ENCODE measurements around the gene ARSI.

ARSI gene

GRCh38 chr5:150316320-150316719, 13.6 kb upstream of the ARSI start:
- H4K20me1 ChIP-seq (ENCODE audit: low read depth, low read length): no peaks in the 10 kb centered on the region
- no peak overlapping the region for H2AFZ ChIP-seq (ENCODE audit: low read depth, low read length, severe bottlenecking)
- H3K27ac ChIP-seq (ENCODE audit: low read depth, low read length): no peak overlapping the region
- TF ChIP-seq CTCF (IDR thresholded peaks at IDR 0.05; ENCODE audit: insufficient read depth, low read length, poor library complexity, severe bottlenecking): no peak
- no peak for TF ChIP-seq EZH2phosphoT487 (conservative IDR thresholded peaks at IDR 0.05; ENCODE audit: low read length)
- H3K9me2 ChIP-seq (replicated peaks; ENCODE audit: insufficient read depth, low read length): no peaks in the 10 kb centered on the region
- no peaks in the 10 kb centered on the region for H3K36me3 ChIP-seq (ENCODE audit: low read length)
- no peaks in the 10 kb centered on the region for H3F3A ChIP-seq (ENCODE audit: insufficient read depth)
- H3K9ac ChIP-seq (ENCODE audit: low read length): no peak overlapping the region
- no peaks in the 10 kb centered on the region for H3K79me2 ChIP-seq (ENCODE audit: insufficient read depth, low read length)
- no peaks in the 10 kb centered on the region for H3K27me3 ChIP-seq (ENCODE audit: low read length)
- no peak overlapping the region for H3K4me2 ChIP-seq (ENCODE audit: low read depth, low read length, poor library complexity, severe bottlenecking)
- no peaks in the 10 kb centered on the region for H3K9me3 ChIP-seq (ENCODE audit: insufficient read depth, low read length)
- H3K4me3 ChIP-seq (ENCODE audit: insufficient read depth, low read length, poor library complexity, severe bottlenecking): no peak overlapping the region

- H3K4me3 ChIP-seq (ENCODE audit: insufficient read depth, low read length, poor library complexity, severe bottlenecking): no peak overlapping the region
- no peaks in the 10 kb centered on the region for H3K27me3 ChIP-seq (ENCODE audit: low read length)
- TF ChIP-seq CTCF (IDR thresholded peaks at IDR 0.05; ENCODE audit: insufficient read depth, low read length, poor library complexity, severe bottlenecking): no peak
- no peak for TF ChIP-seq EZH2phosphoT487 (conservative IDR thresholded peaks at IDR 0.05; ENCODE audit: low read length)
- H3K9me2 ChIP-seq (replicated peaks; ENCODE audit: insufficient read depth, low read length): no peaks in the 10 kb centered on the region
- H3F3A ChIP-seq (ENCODE audit: insufficient read depth): no peaks in the 10 kb centered on the region
- H4K20me1 ChIP-seq (ENCODE audit: low read depth, low read length): no peaks in the 10 kb centered on the region
- no peak overlapping the region for H3K27ac ChIP-seq (ENCODE audit: low read depth, low read length)
- H2AFZ ChIP-seq (ENCODE audit: low read depth, low read length, severe bottlenecking): no peak overlapping the region
- H3K9me3 ChIP-seq (ENCODE audit: insufficient read depth, low read length): no peaks in the 10 kb centered on the region
- no peak overlapping the region for H3K9ac ChIP-seq (ENCODE audit: low read length)
- no peak overlapping the region for H3K4me2 ChIP-seq (ENCODE audit: low read depth, low read length, poor library complexity, severe bottlenecking)
- no peaks in the 10 kb centered on the region for H3K36me3 ChIP-seq (ENCODE audit: low read length)
- H3K79me2 ChIP-seq (ENCODE audit: insufficient read depth, low read length): no peaks in the 10 kb centered on the region
Observed at GRCh38 chr5:150315245-150315644, 12.5 kb upstream of the ARSI start.

GRCh38 chr5:150313921-150314716, 11.4 kb upstream of the ARSI start:
- Histone ChIP-seq H3K36me3 (ENCODE audit: low read length) (no peaks in the 10 kb centered on the region), H3K4me2 (ENCODE audit: low read depth, low read length, poor library complexity, severe bottlenecking) (no peak overlapping the region), H3K27me3 (ENCODE audit: low read length) (no peaks in the 10 kb centered on the region), H3K9me2 (replicated peaks; ENCODE audit: insufficient read depth, low read length) (no peaks in the 10 kb centered on the region), H3K9ac (ENCODE audit: low read length) (no peak overlapping the region), H4K20me1 (ENCODE audit: low read depth, low read length) (no peaks in the 10 kb centered on the region), H3K79me2 (ENCODE audit: insufficient read depth, low read length) (no peaks in the 10 kb centered on the region), H3K9me3 (ENCODE audit: insufficient read depth, low read length) (no peaks in the 10 kb centered on the region), H2AFZ (ENCODE audit: low read depth, low read length, severe bottlenecking) (no peak overlapping the region), H3K27ac (ENCODE audit: low read depth, low read length) (no peak overlapping the region), H3F3A (ENCODE audit: insufficient read depth) (no peaks in the 10 kb centered on the region), H3K4me3 (ENCODE audit: insufficient read depth, low read length, poor library complexity, severe bottlenecking) (no peak overlapping the region)
- TF ChIP-seq EZH2phosphoT487 (conservative IDR thresholded peaks at IDR 0.05; ENCODE audit: low read length) (no peak), CTCF (IDR thresholded peaks at IDR 0.05; ENCODE audit: insufficient read depth, low read length, poor library complexity, severe bottlenecking) (no peak)

All from SU-DHL-6 (cell line).